Ishikawa (cell line): Measurements from ENCODE around the gene SRC.

Source experiments
- CEBPB ChIP-seq: IDR thresholded peaks from 2 replicates; pipeline ENCODE4 v1.6.1; 2012
- CREB1 ChIP-seq: IDR thresholded peaks from 2 replicates; pipeline ENCODE4 v1.6.1; 2012; ENCODE audit warnings: low read depth
- EGR1 ChIP-seq: IDR thresholded peaks from 2 replicates; pipeline ENCODE4 v1.6.1; 2012
- EP300 ChIP-seq: IDR thresholded peaks from 2 replicates; pipeline ENCODE4 v1.6.1; 2012; ENCODE audit warnings: borderline replicate concordance
- FOXM1 ChIP-seq: IDR thresholded peaks from 2 replicates; pipeline ENCODE4 v1.6.1; 2012; ENCODE audit warnings: low read depth, borderline replicate concordance
- MAX ChIP-seq: IDR thresholded peaks from 2 replicates; pipeline ENCODE4 v1.6.1; 2012
- NFIC ChIP-seq: IDR thresholded peaks from 2 replicates; pipeline ENCODE4 v1.6.1; 2012
- RAD21 ChIP-seq: IDR thresholded peaks from 2 replicates; pipeline ENCODE4 v1.6.1; 2012; ENCODE audit warnings: low read depth
- REST ChIP-seq: IDR thresholded peaks from 2 replicates; pipeline ENCODE4 v1.6.1; 2012; ENCODE audit warnings: low read depth, mild to moderate bottlenecking
- TAF1 ChIP-seq: IDR thresholded peaks from 2 replicates; pipeline ENCODE4 v1.6.1; 2012; ENCODE audit warnings: low read depth, mild to moderate bottlenecking
- TEAD4 ChIP-seq: IDR thresholded peaks from 2 replicates; pipeline ENCODE4 v1.6.1; 2012
- USF1 ChIP-seq: IDR thresholded peaks from 2 replicates; pipeline ENCODE4 v1.6.1; 2012
- YY1 ChIP-seq: IDR thresholded peaks from 2 replicates; pipeline ENCODE4 v1.6.1; 2012; ENCODE audit warnings: low read depth
- ZBTB7A ChIP-seq: IDR thresholded peaks from 2 replicates; pipeline ENCODE4 v1.6.1; 2012; ENCODE audit warnings: low read depth

GRCh38 chr20:37442547-37442946, 96.6 kb downstream of the SRC start:
- TF ChIP-seq TAF1 (no peak), REST (no peak), ZBTB7A (no peak), EP300 (no peak), FOXM1 (no peak), NFIC (no peak), TEAD4 (no peak), YY1 (no peak), USF1 (no peak), MAX (no peak), CEBPB (no peak), RAD21 (no peak), EGR1 (no peak), CREB1 (no peak)
